SK-MEL-5 (cell line): ENCODE measurements around the gene NNAT. TPM values are rescaled to one million over a fixed set of nuclear protein-coding genes. Genes with fewer than 3 reads are reported as not detected.

Experiments used
- DNase-seq: peaks from one replicate; pipeline ENCODE4 v3.0.0-alpha.2; 2016; ENCODE audit warnings: low read depth, low spot score
- in situ Hi-C: cut with HindIII; loops from 2 replicates; pipeline ENCODE4 v1.10.0; 2016; ENCODE audit warnings: low sequenced_read_pairs, high pct_unique_total_duplicates, low pct_unique_long_range_greater_than_20kb
- total RNA-seq: library from RNA; depleted of rRNA; stranded (reverse); fragments of >200 nt; shearing (Covaris generic); gene quantifications from 2 replicates; pipeline ENCODE4 v1.2.3, GENCODE V29; 2014; rRNA removed

NNAT gene
- total RNA-seq, 1 experiment from 2014 or later: not detected

GRCh38 chr20:37567671-37568588 lies 46.9 kb downstream of the NNAT start:
- no peak for DNase-seq
- in situ Hi-C loops: no loop called here

DNA sequence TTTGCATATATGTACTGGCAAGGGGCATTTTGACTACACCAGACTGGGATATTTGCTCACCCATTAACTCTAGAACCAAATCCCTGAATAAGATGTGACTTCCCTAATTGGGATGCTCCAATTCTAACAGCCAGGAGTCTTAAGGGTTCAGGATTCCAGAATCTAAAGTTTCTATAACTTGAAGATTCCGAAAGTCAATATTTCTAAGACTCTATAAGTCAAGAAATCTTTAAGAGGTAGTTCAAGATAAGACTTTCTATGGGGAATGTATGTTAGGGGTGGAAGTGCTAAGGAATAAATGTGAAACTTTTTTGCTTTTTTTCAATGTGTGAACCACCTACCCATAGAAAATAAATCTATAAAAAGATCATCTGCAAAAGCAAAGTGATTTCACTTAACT lies 49.4 kb downstream of the NNAT start:
- in situ Hi-C loops: no loop called here
- DNase-seq: no peak

GRCh38 chr20:37571033-37571432 lies 50.0 kb downstream of the NNAT start:
- no peak for DNase-seq
- in situ Hi-C loops: no loop called here

Other genes with a start within 250 kb of the NNAT start
- gene MANBAL, start 231.6 kb upstream of the NNAT start, total RNA-seq: 12.4 and 19.4 TPM in 2 replicates
- gene SRC, start 175.1 kb upstream of the NNAT start, total RNA-seq: 5.7 and 7.3 TPM in 2 replicates
- gene BLCAP, start 6.6 kb downstream of the NNAT start, total RNA-seq: 49.5 and 50.7 TPM in 2 replicates
- 38.7 and 41.5 TPM in 2 replicates for gene CTNNBL1, start 172.8 kb downstream of the NNAT start, total RNA-seq